Activated CD8-positive, alpha-beta memory T cell treated with anti-CD3 and anti-CD28 coated beads, Interleukin-2, amount 50 U/mL, for 1 hour (primary cell): ENCODE measurements around the gene AP2M1.
A peak's percentile ranks its signal among the peaks of the same experiment; 100 is the strongest.

Experiments used
- DNase-seq: peaks from one replicate; pipeline ENCODE4 v3.0.0-alpha.2; 2020; ENCODE audit errors: extremely low read depth

Gene AP2M1

GRCh38 chr3:184180165-184180564 is 5.5 kb downstream of the AP2M1 start:
- no peak for DNase-seq

- DNase-seq: no peak
Measured at GRCh38 chr3:184181596-184181995, 6.9 kb downstream of the AP2M1 start.

- no peak for DNase-seq
Measured at GRCh38 chr3:184183679-184184078, 9.0 kb downstream of the AP2M1 start.

- DNase-seq: no peak
Measured at GRCh38 chr3:184184546-184185230, 10.0 kb downstream of the AP2M1 start.

- peak; percentile 97 for DNase-seq
Measured at GRCh38 chr3:184185461-184186183, 11.0 kb downstream of the AP2M1 start.

- DNase-seq: no peak
Measured at GRCh38 chr3:184186184-184186901, 11.7 kb downstream of the AP2M1 start, which contains the start of gene ABCF3. TSS of gene ABCF3 (plus strand) at chr3:184186199. CDS start at chr3:184186208, 9 bp downstream.

GRCh38 chr3:184186902-184187207 is 12.2 kb downstream of the AP2M1 start:
- no peak for DNase-seq

GRCh38 chr3:184188080-184188479 is 13.4 kb downstream of the AP2M1 start:
- DNase-seq: no peak

GRCh38 chr3:184189421-184189820 is 14.8 kb downstream of the AP2M1 start:
- no peak for DNase-seq

- no peak for DNase-seq
Measured at GRCh38 chr3:184192889-184193288, 18.2 kb downstream of the AP2M1 start.

- DNase-seq: no peak
Measured at GRCh38 chr3:184193991-184194539, 19.4 kb downstream of the AP2M1 start.

- DNase-seq: no peak
Measured at GRCh38 chr3:184196536-184196935, 21.9 kb downstream of the AP2M1 start.

GRCh38 chr3:184198509-184198908 is 23.9 kb downstream of the AP2M1 start:
- DNase-seq: no peak

- DNase-seq: no peak
Measured at GRCh38 chr3:184200825-184201224, 26.2 kb downstream of the AP2M1 start.

GRCh38 chr3:184203526-184203925 is 28.9 kb downstream of the AP2M1 start:
- no peak for DNase-seq

- DNase-seq: no peak
Measured at GRCh38 chr3:184209146-184209923, 34.7 kb downstream of the AP2M1 start.

- DNase-seq: no peak
Measured at GRCh38 chr3:184211297-184211696, 36.6 kb downstream of the AP2M1 start.

GRCh38 chr3:184211718-184212117 is 37.1 kb downstream of the AP2M1 start:
- DNase-seq: no peak

GRCh38 chr3:184218814-184219213 is 44.2 kb downstream of the AP2M1 start:
- DNase-seq: no peak

- no peak for DNase-seq
Measured at GRCh38 chr3:184222521-184222920, 47.9 kb downstream of the AP2M1 start.

GRCh38 chr3:184223946-184224345 is 49.3 kb downstream of the AP2M1 start:
- no peak for DNase-seq

GRCh38 chr3:184227481-184227935 is 52.9 kb downstream of the AP2M1 start:
- no peak for DNase-seq
